ENCODE data around the gene CRACDL.
A peak's percentile ranks its signal among the peaks of the same experiment; 100 is the strongest.
"Not testable (repeated sequence)": the region's sequence is repeated elsewhere in the genome, so short reads cannot be mapped to it uniquely, and the experiment has no call there.

CRACDL gene

GRCh38 chr2:98771721-98772524 lies 164.1 kb downstream of the CRACDL start:
- peak; percentile 88 for DNase-seq

- no peak for DNase-seq
Observed at GRCh38 chr2:98771264-98771663, 164.8 kb downstream of the CRACDL start.

- DNase-seq = peak; percentile 58
Observed at GRCh38 chr2:98769784-98770183, 166.2 kb downstream of the CRACDL start.

- DNase-seq = no peak
Observed at GRCh38 chr2:98769114-98769476, 166.9 kb downstream of the CRACDL start.

- DNase-seq = no peak
Observed at GRCh38 chr2:98768384-98769113, 167.5 kb downstream of the CRACDL start.

- DNase-seq = no peak
Observed at GRCh38 chr2:98764499-98764898, 171.5 kb downstream of the CRACDL start.

GRCh38 chr2:98763209-98763951 lies 172.6 kb downstream of the CRACDL start:
- DNase-seq = no peak

GRCh38 chr2:98761909-98762308 lies 174.1 kb downstream of the CRACDL start:
- DNase-seq = no peak

- peak; percentile 53 for DNase-seq
Observed at GRCh38 chr2:98761267-98761781, 174.7 kb downstream of the CRACDL start.

GRCh38 chr2:98759827-98760625 lies 176.0 kb downstream of the CRACDL start:
- DNase-seq = no peak

GRCh38 chr2:98759338-98759737 lies 176.7 kb downstream of the CRACDL start:
- DNase-seq = peak; percentile 66

GRCh38 chr2:98757904-98758421 lies 178.1 kb downstream of the CRACDL start:
- peak; percentile 77 for DNase-seq

GRCh38 chr2:98753801-98754200 lies 182.2 kb downstream of the CRACDL start:
- no peak for DNase-seq

- DNase-seq = not testable (repeated sequence)
Observed at GRCh38 chr2:98752711-98753110, 183.3 kb downstream of the CRACDL start.

- no peak for DNase-seq
Observed at GRCh38 chr2:98751748-98752147, 184.3 kb downstream of the CRACDL start.

- no peak for DNase-seq
Observed at GRCh38 chr2:98750593-98751282, 185.3 kb downstream of the CRACDL start.

- DNase-seq = no peak
Observed at GRCh38 chr2:98749066-98749450, 187.0 kb downstream of the CRACDL start.

GRCh38 chr2:98748292-98749065 lies 187.5 kb downstream of the CRACDL start:
- no peak for DNase-seq

- no peak for DNase-seq
Observed at GRCh38 chr2:98747888-98748287, 188.1 kb downstream of the CRACDL start.

GRCh38 chr2:98746426-98746825 lies 189.6 kb downstream of the CRACDL start:
- DNase-seq = no peak

- no peak for DNase-seq
Observed at GRCh38 chr2:98744595-98744994, 191.4 kb downstream of the CRACDL start.

Data from central memory CD4-positive, alpha-beta T cell (primary cell).